Left forelimb (tissue), 1 donor: Measurements from ENCODE around the gene TPM4.

Source experiments
- DNase-seq: peaks from one replicate; pipeline ENCODE4 v3.0.0-alpha.2; 2018; ENCODE audit warnings: low spot score

TPM4 gene

DNA sequence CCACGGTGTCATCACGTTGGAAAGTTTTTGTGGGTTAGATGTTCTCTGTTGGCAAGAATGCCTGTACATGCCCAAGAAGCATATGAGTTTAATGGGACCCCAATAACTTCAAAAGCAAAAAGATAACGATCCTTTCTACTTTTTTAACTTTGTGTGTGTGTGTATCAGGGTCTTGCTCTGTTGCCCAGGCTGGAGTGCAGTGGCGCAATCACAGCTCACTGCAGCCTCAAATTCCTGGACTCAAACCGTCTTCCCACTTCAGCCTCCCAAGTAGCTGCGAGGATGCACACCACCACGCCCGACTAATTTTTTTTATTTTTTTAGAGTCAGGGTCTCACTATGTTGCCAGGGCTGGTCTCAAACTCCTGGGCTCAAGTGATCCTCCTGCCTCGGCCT is 34.3 kb upstream of the TPM4 start:
- DNase-seq = no peak

DNA sequence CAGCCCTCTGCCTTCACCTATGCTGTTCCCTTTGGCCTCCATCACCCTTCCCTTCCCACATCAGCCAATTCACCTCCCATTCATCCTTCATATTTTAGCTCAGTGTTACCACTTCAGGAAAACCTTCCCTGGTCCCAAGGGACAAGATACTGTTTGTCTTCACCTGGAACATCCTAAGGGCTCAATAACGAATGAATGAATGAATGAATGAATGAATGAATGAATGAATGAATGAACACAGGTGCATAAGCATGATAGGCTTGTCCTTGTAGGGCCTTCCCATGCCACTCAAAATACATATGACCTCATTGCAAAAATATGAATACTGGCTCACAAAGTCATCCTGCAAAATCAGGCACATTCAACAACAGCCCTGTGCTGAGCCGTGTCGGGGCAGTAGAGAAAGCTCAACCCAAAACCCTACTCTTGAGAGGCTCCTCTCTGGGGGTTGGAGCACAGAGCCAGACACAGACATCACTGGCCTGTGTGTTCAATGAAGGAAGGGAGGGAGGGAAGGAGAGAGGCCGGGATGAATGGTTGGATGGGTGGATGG is 33.7 kb upstream of the TPM4 start:
- DNase-seq = no peak

DNA sequence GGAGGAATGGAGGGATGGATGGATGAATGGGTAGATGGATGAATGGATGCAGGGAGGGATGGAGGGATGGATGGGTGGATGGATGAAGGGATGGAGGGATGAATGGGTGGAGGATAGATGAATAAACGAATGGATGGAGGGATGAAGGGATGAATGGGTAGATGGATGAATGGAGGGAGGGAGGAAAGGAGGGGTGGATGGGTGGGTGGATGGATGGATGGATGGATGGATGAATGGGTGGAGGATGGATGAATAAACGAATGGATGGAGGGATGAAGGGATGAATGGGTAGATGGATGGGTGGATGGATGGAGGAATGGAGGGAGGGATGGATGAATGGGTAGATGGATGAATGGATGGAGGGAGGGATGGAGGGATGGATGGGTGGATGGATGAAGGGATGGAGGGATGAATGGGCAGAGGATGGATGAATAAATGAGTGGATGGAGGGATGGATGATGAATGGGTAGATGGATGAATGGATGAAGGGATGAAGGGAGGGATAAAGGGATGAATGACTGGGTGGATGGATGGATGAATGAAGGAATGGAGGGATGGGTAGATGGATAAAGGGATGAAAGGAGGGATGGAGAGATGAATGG is 33.0 kb upstream of the TPM4 start:
- DNase-seq = no peak

DNA sequence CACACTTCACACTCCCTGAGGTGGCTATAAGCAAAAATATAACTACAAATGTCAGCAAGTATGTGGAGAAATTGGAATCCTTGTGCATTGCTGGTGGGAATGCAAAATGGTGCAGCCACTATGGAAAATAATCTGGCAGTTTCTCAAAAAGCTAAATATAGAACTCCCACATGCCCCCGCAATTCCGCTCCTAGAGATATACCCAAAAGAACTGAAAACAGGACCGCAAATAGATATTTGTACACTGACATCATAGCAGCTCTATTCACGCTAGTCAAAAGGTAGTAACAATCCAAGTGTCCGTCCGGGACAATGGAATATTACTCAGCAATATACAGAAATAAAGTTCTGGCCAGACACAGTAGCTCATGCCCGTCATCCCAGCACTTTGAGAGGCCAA is 31.5 kb upstream of the TPM4 start:
- no peak for DNase-seq

DNA sequence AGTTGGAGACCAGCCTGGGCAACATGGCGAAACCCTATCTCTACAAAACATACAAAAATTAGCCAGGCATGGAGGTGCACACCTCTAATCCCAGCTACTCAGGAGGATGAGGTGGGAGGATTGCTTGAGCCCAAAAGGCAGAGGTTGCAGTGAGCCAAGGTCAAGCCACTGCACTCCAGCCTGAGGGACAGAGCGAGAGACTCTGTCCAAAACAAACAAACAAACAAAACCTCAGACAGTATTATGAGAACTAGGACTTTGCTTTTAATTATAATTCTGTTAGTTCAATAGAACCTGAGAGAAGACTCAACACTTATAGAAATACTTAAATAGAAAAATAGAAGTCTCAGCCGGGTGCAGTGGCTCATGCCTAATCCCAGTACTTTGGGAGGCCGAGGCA is 31.1 kb upstream of the TPM4 start:
- no peak for DNase-seq

DNA sequence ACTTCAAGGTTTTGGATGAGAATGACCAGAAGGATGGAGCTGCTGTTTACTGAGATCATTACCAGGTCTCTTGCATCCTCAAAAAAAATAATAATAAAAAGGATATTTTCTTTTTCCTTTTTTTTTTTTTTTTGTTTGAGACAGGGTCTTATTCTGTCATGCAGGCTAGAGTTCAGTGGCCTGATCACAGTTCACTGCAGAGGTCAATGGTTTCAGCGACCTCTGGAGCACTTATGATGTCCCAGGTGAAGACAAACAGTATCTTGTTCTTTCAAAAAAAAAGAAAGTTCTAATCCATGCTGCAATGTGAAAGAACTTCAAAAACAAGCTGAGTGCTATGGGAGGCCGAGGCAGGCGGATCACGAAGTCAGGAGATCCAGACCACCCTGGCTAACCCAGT is 30.4 kb upstream of the TPM4 start:
- DNase-seq = no peak

DNA sequence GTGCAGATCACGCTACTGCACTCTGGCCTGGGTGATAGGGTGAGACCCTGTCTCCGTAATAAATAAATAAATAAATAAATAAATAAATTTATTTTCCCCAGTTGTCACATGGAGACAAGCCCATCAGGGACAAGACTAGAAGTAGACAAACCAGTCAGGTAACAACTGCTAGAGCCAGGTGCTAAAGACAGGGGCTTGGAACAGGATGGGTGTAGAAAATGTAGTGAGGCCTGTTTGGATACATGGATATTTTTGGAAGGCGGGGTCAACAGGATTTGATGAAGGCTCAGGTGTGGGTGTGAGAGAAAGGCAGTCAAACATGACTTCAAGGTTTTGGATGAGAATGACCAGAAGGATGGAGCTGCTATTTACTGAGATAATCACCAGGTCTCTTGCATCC is 27.7 kb upstream of the TPM4 start:
- DNase-seq = no peak

DNA sequence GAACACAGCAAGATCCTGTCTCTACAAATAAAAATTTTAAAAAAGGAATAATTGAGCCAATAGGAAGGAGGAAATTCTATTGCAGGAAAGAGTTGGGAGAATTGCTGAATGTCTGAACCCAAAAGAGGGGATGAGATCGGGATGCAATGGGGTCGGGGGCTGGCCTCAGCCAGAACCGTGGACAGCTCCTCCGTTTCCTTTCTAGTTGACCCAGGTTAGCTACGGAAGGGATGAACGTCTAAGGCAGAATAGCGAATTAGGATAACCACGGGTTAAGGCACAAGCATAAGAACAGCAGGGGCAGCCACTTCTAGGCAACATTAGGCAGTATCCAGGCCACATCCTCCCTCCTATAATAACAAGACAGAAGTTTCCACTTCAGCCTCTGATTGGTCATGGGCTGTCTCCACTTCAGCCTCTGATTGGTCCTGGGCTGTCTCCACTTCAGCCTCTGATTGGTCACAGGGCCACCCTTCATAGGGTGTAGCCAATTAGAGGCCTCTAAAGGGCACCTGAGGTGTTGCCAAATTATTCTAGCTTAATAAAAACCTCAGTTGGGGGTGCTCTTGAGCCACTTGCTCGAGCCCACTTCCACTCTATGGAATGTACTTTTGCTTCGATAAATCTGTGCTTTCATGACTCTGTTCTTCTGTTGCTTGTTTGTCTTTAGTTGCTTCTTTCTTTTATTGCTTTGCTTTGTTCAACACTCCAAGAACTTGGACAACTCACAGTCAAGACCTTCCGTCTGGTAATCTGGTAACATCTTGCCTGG is 24.9 kb upstream of the TPM4 start:
- no peak for DNase-seq

DNA sequence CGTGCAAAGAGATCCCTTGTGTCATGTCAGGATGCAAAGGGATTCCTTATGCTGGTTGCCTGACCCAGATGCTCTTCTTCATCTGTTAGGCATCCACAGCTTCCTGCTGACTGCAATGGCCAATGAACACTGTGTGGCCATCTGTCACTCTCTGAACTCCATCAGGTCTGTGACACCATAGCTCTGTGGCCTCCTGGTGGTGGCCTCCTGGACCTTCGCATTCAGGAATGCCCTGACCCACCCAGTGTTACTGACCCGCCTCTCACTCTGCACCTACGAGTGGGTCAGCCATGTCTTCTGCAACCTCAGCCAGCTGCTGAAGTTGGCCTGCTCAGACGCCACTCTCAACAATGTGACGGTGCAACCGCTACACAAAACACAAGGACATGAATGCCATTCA is 23.9 kb upstream of the TPM4 start:
- DNase-seq = no peak

DNA sequence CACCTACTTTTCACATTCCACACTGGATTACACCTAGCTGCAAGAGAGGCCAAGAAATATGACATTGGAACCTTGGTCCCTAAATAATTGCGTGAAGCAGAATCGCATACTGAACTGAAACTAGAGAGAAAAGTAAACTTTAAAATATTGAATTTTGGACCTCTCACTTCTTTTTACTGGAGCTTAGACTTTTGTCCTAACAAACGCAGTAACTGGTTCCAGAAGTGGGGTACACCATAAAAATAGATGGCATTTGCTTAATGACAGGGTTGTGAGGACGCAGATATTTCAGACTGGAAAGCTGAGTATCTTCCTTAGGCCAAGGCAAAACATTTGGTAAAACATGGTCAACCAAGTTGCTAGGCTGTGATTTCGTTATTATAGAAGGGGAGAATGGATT is 19.2 kb upstream of the TPM4 start:
- DNase-seq = no peak

DNA sequence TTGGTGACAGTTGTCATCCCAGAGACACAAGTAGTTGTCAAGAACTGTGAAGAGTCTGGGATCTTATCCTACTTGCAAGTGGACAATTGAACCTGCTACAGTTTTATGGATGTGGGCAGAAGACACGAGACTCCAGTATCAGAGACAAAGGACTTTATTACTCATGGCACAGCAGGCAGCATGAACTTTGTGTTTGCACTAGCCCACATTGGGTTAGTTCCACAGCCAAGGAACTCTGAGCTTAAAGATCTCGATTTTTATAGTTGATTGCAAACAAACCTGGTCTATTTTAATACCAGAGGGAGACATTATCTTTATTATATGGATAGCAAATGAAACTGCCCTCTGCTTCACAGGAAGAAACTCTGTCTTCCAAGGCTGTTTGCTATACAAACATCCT is 16.0 kb upstream of the TPM4 start:
- DNase-seq = no peak

DNA sequence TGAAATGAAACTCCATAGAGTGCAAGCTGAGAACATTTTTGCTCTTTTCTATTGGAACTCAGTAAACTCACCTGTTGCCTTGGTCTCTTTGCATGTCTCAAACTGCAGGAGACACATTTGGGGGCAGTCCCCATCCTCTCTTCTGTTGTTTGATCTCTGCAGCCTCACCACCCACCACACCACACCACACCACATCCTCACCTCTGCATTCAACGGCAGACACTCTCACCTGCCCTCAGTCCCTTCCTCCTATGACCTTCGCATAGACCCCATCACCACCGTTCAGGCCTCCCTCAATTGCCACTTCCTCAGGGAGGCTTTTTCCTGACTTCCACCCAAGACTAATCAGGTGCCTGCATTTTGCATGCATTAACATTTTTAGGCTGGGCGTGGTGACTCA is 14.4 kb upstream of the TPM4 start:
- no peak for DNase-seq

DNA sequence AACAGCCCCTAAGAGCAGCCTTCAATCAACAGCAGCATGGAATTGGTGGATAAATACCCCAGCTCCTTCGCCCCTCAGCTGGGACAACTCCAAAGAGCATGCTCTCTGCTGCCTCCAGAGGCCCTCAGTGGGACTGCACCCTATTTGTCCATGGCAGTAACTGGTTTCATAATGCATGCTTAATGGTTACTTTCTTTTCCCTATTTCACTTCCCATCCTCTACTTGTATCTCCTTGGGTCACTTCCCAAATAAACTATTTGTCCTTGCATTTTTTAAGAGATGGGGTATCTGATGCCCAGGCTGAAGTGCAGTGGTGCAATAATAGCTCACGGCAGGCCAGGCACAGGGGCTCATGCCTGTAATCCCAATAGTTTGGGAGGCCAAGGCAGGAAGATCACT is 13.5 kb upstream of the TPM4 start:
- no peak for DNase-seq

DNA sequence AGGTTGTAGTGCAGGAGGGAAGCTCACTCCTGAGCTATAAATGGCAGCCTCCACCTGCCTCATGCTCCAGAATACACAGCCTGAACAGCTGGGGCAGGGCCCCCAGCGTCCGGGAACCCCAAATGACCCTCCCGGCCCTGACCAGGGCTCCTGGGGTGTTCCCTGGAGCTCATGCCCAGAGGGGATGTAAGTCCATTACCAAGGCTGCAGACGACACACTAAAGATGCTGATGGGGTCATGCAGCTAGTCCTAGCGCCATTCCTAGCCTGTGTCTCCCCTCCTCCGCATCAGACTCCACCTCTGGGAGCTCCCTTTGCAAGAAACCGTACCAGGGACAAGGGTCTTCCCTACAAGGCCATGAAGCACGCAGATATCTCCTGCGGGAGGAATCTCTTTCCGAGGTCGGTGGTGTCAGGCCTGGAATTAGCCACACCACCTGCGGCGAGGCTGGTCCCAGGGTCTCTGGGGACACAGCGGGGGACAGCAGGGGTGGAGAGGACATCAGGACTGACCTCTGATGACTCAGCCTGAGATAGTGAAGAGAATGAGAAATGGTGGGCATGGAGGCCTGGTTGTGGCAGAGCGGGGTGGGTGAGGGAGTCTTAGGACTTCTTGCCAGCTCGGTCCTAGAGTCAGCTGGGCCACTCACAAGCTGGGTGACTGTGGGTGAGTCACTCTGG is 11.9 kb upstream of the TPM4 start:
- DNase-seq = no peak

DNA sequence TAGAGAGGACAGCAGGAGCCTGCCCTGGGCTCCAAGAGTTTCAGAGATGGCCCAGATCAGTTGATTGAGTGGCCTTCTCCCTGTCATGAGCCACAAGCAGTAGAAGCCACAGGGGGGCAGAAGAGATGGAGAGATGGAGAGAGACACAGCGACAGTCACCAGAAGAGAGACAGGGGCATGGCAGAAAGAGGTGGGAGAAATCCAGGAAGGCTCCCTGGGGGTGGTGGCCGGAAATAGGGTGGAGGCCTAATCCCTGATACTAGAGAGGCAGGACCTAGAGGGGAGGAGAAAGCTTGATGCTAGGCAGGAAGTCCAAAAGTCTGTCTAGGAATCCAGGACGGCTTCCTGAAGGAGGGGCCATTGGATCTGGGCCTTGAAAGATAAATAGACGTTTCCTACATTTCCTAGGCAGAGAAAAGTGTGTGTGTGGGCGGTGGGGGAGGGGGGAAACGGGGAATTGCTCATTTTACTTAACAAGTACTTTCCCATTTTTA is 9.6 kb upstream of the TPM4 start:
- no peak for DNase-seq

DNA sequence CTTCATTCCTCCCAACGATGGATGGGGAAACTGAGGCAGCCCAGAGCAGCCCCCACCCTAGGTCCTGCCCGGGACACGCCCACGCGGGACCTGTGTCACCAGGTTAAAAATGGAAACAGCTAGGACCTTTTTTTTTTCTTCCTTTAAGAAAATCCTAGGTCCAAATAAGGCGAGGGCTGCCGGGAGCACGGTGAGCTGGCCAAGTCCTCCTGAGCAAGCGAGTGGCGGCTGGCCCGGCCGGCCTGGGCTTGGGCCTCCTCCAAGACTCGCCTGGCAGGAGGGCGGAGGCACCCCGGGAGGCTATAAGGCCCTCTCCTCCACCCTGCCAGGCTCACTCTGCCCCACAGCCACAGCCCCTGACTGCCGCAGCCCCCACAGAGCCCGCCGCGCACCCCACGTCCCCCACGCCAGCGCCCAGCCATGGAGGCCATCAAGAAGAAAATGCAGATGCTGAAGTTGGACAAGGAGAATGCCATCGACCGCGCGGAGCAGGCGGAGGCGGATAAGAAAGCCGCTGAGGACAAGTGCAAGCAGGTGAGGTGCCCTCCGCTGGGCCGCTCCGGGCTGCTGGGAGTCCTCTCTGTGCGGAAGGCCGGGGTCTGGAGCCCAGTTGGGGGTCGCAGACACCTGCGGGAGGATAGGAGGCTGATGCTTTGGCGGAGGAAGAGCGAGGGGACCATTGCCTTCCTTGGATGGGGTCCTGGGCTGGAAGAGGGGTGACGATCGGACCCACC is 8.9 kb upstream of the TPM4 start:
- DNase-seq = no peak

DNA sequence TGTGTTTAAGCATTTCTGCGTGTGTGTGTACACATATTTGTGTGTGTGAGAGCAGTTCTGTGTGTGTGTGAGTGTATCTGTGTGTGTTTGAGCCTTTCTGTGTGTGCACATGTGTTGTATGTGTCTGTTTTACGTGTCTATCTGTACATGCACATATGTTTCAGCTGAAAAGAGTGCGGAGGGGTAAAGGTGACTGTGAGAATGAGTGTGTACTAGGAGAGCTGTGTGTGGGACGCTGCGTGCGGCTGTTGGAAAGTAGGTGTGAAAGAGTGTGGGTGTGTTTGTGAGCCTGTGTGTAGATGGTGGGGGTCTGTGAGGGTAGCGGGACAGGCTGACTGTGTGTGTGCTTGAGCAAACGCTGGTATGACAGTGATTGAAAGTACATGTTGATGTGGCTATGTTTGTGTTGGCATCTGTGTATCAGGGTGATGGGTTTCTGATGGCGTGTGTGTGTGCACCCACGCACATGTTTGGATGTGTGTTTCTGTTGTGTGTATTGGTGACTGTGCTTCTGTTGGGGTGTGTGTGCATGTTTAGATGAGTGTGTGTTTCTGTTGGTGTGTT is 7.5 kb upstream of the TPM4 start:
- no peak for DNase-seq

DNA sequence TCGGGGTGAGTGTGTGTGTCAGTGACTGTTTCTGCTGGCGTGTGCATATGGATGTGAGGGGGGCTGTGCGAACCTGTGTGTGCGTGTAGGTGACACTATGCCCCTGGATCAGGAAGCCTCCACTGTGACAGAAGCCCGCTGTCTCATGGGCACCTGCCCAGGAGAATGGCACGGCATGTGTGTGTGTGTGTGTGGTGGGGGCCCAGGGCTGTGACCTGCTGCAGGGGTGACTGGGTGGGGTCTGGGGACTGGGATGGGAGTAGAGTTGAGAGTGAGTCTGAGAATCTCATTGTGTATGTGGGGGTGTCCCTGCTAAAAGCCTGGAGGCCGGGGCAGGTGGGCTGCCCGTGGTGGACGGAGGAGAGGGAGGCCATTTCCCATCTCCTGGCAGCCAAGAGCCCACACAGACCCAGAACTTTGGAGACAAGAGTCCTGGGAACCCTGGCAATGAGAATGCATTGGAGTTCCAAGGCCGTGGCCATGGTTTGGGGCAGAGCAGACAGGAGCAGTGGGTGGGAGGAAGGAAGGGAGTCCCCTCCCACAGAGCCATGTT is 6.4 kb upstream of the TPM4 start:
- no peak for DNase-seq

DNA sequence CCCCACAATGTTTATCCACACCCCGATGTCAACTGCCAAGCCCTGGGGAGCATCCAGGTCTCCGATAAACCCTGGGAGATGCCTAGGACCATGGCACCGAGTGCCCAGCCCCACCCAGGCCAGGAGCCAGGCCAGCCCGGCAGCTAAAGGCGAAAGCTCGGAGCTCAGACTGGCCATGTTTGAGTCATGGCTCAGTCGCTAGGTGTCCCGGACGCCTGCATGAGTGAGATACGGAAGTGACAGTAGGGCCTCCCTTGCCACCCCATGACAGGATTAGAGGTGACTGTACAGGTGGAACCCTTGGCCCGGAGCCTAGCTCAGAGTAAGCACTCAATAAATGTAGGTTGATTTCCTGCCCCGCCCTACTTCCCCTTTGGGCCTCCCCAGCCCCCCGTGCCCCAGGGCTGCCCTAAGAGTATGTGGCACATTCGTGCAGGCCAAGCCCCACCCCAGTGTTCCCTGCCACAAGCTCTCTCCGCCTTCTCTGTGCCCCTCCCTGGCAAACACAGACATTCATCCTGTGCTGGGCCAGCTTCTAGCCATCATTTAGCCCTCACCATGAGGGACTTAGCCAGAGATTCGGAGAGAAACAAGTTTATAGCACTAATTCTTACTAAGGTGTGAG is 5.8 kb upstream of the TPM4 start:
- peak; percentile 54 for DNase-seq

DNA sequence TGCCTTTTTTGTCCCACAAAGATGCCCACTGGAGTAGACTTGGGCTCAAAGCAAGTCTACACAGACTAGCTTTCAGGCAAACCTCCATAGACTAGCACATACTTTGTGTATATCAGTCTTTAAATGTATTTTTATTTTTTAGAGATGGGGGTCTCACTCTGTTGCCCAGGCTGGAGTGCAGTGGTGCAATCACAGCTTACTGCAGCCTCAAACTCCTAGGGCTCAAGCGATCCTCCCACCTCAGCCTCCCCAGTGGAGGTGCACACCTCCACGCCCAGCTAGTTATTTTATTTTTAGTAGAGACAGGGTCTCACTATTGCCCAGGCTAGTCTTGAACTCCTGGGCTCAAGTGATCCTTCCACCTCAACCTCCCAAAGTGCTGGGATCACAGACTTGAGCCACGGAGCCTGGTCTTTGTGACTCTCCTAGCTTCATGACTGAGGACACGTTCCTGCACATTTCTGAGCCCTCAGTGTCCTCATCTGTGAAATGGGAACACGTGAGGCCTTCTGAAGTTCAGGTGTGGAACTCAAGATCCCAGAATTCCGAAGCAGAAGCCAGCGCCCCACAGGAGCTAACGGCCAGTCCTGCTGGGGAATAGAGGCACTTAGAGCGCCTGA is 5.1 kb upstream of the TPM4 start:
- DNase-seq = peak; percentile 15

DNA sequence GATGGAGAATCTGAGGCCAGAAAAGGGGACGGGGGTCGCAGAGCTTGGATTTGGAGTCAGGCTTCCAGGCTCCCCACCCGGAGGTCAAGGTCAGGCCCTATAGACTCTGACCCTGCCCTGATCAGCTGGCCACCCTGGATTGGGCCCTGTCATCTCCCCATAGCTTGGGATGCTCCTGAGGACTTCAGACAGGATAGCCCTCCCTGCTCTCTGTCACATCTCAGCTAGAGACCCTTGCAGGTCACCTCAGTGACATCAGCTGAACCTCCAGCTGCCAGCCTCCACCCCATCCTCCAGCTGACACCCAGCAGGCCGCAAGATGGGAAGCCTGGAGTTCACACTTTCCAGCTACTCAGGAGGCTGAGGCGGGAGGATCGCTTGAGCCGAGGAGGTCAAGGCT is 2.8 kb upstream of the TPM4 start:
- DNase-seq = peak; percentile 44
